IMR-90 (cell line): Measurements from ENCODE around the gene UGT2B15. TPM values are rescaled to one million over a fixed set of nuclear protein-coding genes. Genes with fewer than 3 reads are reported as not detected.

Experiments used
- ATAC-seq: fragments of 200-7000 bp; cut with Tn5 transposase; 2 replicates; pipeline ENCODE4 v1.9.1; 2020; ENCODE audit warnings: low read depth, mild to moderate bottlenecking, moderate library complexity
- BruUV-seq: library from RNA; stranded (reverse); fragments of 400-500 nt; replicated peaks from 2 replicates; lab custom pipeline; 2021; lab: Mats Ljungman, UMichigan
- CTCF ChIA-PET: fragments of 300-600 bp; formaldehyde crosslinking; extraction: SDS; loops from one replicate; lab custom pipeline; 2021; ENCODE audit warnings: antibody characterized with exemption; lab: Yijun Ruan, JAX
- POLR2A ChIA-PET: fragments of 300-600 bp; sonication (Branson Sonifier 250); formaldehyde crosslinking; loops from one replicate; lab custom pipeline; 2022; ENCODE audit warnings: antibody characterized with exemption; ENCODE audit not compliant: unreplicated experiment; lab: Charles Lee
- DNase-seq: peaks from one replicate; pipeline ENCODE4 v3.0.0; 2013
- H2AFZ ChIP-seq: replicated peaks from 2 replicates; pipeline ENCODE3; 2013; ENCODE audit warnings: low read length, mild to moderate bottlenecking; ENCODE audit not compliant: poor library complexity
- H2AK5ac ChIP-seq: 2 replicates; pipeline ENCODE4 v1.6.1; 2013; ENCODE audit warnings: low read depth, low read length, inconsistent platforms
- H2AK9ac ChIP-seq: replicated peaks from 2 replicates; pipeline ENCODE3; 2013; ENCODE audit warnings: mild to moderate bottlenecking, low read depth, low read length, moderate library complexity; ENCODE audit not compliant: poor library complexity
- H2BK120ac ChIP-seq: 2 replicates; pipeline ENCODE4 v1.6.1; 2013; ENCODE audit warnings: low read depth, low read length, inconsistent platforms
- H2BK15ac ChIP-seq: 3 replicates; pipeline ENCODE4 v1.6.1; 2013; ENCODE audit warnings: low read depth, low read length, inconsistent platforms
- H2BK20ac ChIP-seq: 2 replicates; pipeline ENCODE4 v1.6.1; 2013; ENCODE audit warnings: low read depth, mild to moderate bottlenecking, inconsistent platforms, low read length, moderate library complexity
- H2BK5ac ChIP-seq: 2 replicates; pipeline ENCODE4 v1.6.1; 2013; ENCODE audit warnings: mild to moderate bottlenecking, low read depth, low read length, inconsistent platforms; ENCODE audit not compliant: poor library complexity, severe bottlenecking
- H3K14ac ChIP-seq: replicated peaks from 2 replicates; pipeline ENCODE4 v1.6.1; 2013; ENCODE audit warnings: low read depth, low read length, inconsistent platforms
- H3K18ac ChIP-seq: 2 replicates; pipeline ENCODE4 v1.6.1; 2013; ENCODE audit warnings: low read depth, low read length, control low read depth
- H3K23ac ChIP-seq: 2 replicates; pipeline ENCODE4 v1.6.1; 2013; ENCODE audit warnings: low read depth, low read length, inconsistent platforms
- H3K27ac ChIP-seq: 2 replicates; pipeline ENCODE4 v1.5.1; 2013; ENCODE audit warnings: mild to moderate bottlenecking, control low read depth, low read length; ENCODE audit not compliant: insufficient read depth
- H3K27me3 ChIP-seq: 2 replicates; pipeline ENCODE4 v1.6.1; 2013; ENCODE audit warnings: low read length; ENCODE audit not compliant: control insufficient read depth, insufficient read depth
- H3K36me3 ChIP-seq: 2 replicates; pipeline ENCODE4 v1.6.1; 2013; ENCODE audit warnings: low read length, mixed read lengths; ENCODE audit not compliant: control insufficient read depth, insufficient read depth
- H3K4ac ChIP-seq: 2 replicates; pipeline ENCODE4 v1.6.1; 2013; ENCODE audit warnings: low read depth, low read length, inconsistent platforms
- H3K4me1 ChIP-seq: 2 replicates; pipeline ENCODE4 v1.6.1; 2013; ENCODE audit warnings: low read length, mixed read lengths; ENCODE audit not compliant: control insufficient read depth, insufficient read depth
- H3K4me2 ChIP-seq: 2 replicates; pipeline ENCODE4 v1.6.1; 2013; ENCODE audit warnings: low read depth, mild to moderate bottlenecking, control low read depth, low read length, moderate library complexity
- H3K4me3 ChIP-seq: 2 replicates; pipeline ENCODE4 v1.5.1; 2013; ENCODE audit warnings: low read depth, mild to moderate bottlenecking, control low read depth, low read length, moderate library complexity; ENCODE audit not compliant: insufficient read depth
- H3K56ac ChIP-seq: 2 replicates; pipeline ENCODE4 v1.6.1; 2013; ENCODE audit warnings: low read length, inconsistent platforms; ENCODE audit not compliant: insufficient read depth; ENCODE audit errors: extremely low read depth
- H3K79me1 ChIP-seq, 2 experiments: 2 replicates each; pipeline ENCODE4 v1.6.1; 2013; ENCODE audit warnings: low read length in 2 of 2, inconsistent platforms in 1 of 2, low read depth in 1 of 2
- H3K9ac ChIP-seq: 2 replicates; pipeline ENCODE4 v1.6.1; 2013; ENCODE audit warnings: low read depth, low read length, control low read depth
- H3K9me1 ChIP-seq: 2 replicates; pipeline ENCODE4 v1.6.1; 2013; ENCODE audit warnings: low read length, inconsistent platforms; ENCODE audit not compliant: insufficient read depth
- H3K9me3 ChIP-seq: 2 replicates; pipeline ENCODE4 v1.6.1; 2013; ENCODE audit warnings: low read length; ENCODE audit not compliant: control insufficient read depth, insufficient read depth
- H4K20me1 ChIP-seq: 2 replicates; pipeline ENCODE4 v1.6.1; 2013; ENCODE audit warnings: low read length, inconsistent platforms; ENCODE audit not compliant: insufficient read depth
- H4K5ac ChIP-seq: 2 replicates; pipeline ENCODE4 v1.6.1; 2013; ENCODE audit warnings: mild to moderate bottlenecking, low read depth, low read length, control low read depth
- H4K8ac ChIP-seq, 2 experiments: 2 replicates each; pipeline ENCODE4 v1.6.1; 2013; ENCODE audit warnings: low read depth in 2 of 2, low read length in 2 of 2, control low read depth in 1 of 2, inconsistent platforms in 1 of 2
- H4K91ac ChIP-seq: 2 replicates; pipeline ENCODE4 v1.6.1; 2013; ENCODE audit warnings: low read depth, low read length, inconsistent platforms; ENCODE audit not compliant: insufficient read depth
- BHLHE40 ChIP-seq: fragments of 150-350 bp; IDR thresholded peaks from 2 replicates; pipeline ENCODE4 v1.6.1; 2016; ENCODE audit warnings: mild to moderate bottlenecking, low read depth, low read length
- CEBPB ChIP-seq: IDR thresholded peaks from 2 replicates; pipeline ENCODE4 v1.6.1; 2012; ENCODE audit warnings: low read depth, low read length, improper control_type of control experiment
- CHD1 ChIP-seq: IDR thresholded peaks from 2 replicates; pipeline ENCODE4 v1.6.1; 2012; ENCODE audit warnings: low read depth, low read length, improper control_type of control experiment
- ELK1 ChIP-seq: fragments of 150-350 bp; IDR thresholded peaks from 2 replicates; pipeline ENCODE4 v1.6.1; 2016; ENCODE audit warnings: low read depth, mild to moderate bottlenecking, low read length, moderate library complexity, borderline replicate concordance
- MAFK ChIP-seq: IDR thresholded peaks from 2 replicates; pipeline ENCODE4 v1.6.1; 2012; ENCODE audit warnings: low read depth, low read length, improper control_type of control experiment
- MAZ ChIP-seq: IDR thresholded peaks from 2 replicates; pipeline ENCODE4 v1.6.1; 2012; ENCODE audit warnings: low read depth, mild to moderate bottlenecking, low read length, improper control_type of control experiment, moderate library complexity, borderline replicate concordance
- MXI1 ChIP-seq: IDR thresholded peaks from 2 replicates; pipeline ENCODE4 v1.6.1; 2012; ENCODE audit warnings: low read depth, mild to moderate bottlenecking, low read length, moderate library complexity, borderline replicate concordance
- POLR2A ChIP-seq: IDR thresholded peaks from 2 replicates; pipeline ENCODE4 v1.6.1; 2012; ENCODE audit warnings: mild to moderate bottlenecking, low read depth, low read length
- RAD21 ChIP-seq: IDR thresholded peaks from 2 replicates; pipeline ENCODE4 v1.6.1; 2012; ENCODE audit warnings: low read length, improper control_type of control experiment
- RCOR1 ChIP-seq: IDR thresholded peaks from 2 replicates; pipeline ENCODE4 v1.6.1; 2012; ENCODE audit warnings: mild to moderate bottlenecking, low read length, improper control_type of control experiment; ENCODE audit not compliant: insufficient replicate concordance
- RFX5 ChIP-seq: IDR thresholded peaks from 2 replicates; pipeline ENCODE4 v1.8.0; 2012; ENCODE audit warnings: low read depth, mild to moderate bottlenecking, low read length, moderate library complexity
- SMC3 ChIP-seq: fragments of 150-350 bp; IDR thresholded peaks from 2 replicates; pipeline ENCODE4 v1.6.1; 2016; ENCODE audit warnings: low read depth, mild to moderate bottlenecking, antibody characterized with exemption, low read length, moderate library complexity
- WGBS, 2 experiments: methylation state at CpG; one replicate each; pipeline versions ENCODE4 v1.1.5 to v1.1.7; 2013; ENCODE audit warnings: missing lambda C conversion rate in 2 of 2; ENCODE audit not compliant: insufficient read length in 1 of 2; ENCODE audit errors: extremely low coverage in 2 of 2; 5-methylcytosine and 5-hydroxymethylcytosine counted together
- dilution Hi-C: fragments of 300-500 bp; cut with HindIII; formaldehyde crosslinking; loops from one replicate; pipeline ENCODE4 v1.14.3; 2018; ENCODE audit warnings: low sequenced_read_pairs; ENCODE audit not compliant: unreplicated experiment
- in situ Hi-C: fragments of 300-500 bp; cut with MboI; formaldehyde crosslinking; loops from 3 replicates; pipeline ENCODE4 v1.14.3; 2019; ENCODE audit warnings: low sequenced_read_pairs, inconsistent platforms, mixed read lengths
- intact Hi-C: fragments of 100-400 bp; cut with micrococcal nuclease; formaldehyde crosslinking; loops from 2 replicates; pipeline ENCODE4 v1.10.0; 2022
- polyA plus RNA-seq, 3 experiments: library from polyadenylated mRNA; depleted of rRNA; stranded (reverse); fragments of >200 nt; gene quantifications; 2 replicates each; pipeline ENCODE4 v1.2.3, GENCODE V29; 2012; ENCODE audit warnings: low replicate concordance in 1 of 3
- total RNA-seq: library from RNA; depleted of rRNA; stranded (reverse); fragments of >200 nt; gene quantifications from 2 replicates; pipeline ENCODE4 v1.2.3, GENCODE V29; 2012
- TF ChIP-seq, protein P1 (sequence below): conservative IDR thresholded peaks from 2 replicates; pipeline ENCODE4 v1.5.1; 2012; ENCODE audit warnings: mild to moderate bottlenecking, low read depth, low read length, improper control_type of control experiment
- TF ChIP-seq, protein P2 (sequence below): fragments of 150-350 bp; IDR thresholded peaks from 2 replicates; pipeline ENCODE4 v1.6.1; 2017; ENCODE audit warnings: mild to moderate bottlenecking, antibody characterized with exemption, low read length, low read depth

Gene UGT2B15
- total and polyA plus RNA-seq, 2 of the 4 experiments (the other 2 are of a cell fraction): not detected

DNA sequence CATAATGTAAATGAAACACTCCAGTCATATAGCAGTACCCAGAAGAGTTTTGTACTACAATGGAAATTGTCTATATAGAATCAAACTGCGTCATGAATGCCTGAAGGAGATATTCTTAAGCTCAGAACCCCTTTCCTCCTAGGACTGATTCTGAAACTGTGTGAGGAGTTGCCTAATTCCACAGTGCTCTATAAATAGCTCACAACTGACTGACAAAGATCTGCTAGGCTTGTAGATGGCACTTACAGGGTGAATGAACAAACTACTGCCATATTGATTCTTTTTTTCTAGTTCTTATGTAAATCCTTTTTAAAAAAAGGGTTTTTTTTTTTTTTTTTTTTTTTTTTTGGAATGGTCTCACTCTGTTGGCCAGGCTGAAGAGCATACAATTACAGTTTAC, 64.2 kb downstream of the UGT2B15 start:
- Histone ChIP-seq H4K5ac (no peak overlapping the region), H3K4me1 (no peaks in the 10 kb centered on the region), H3K18ac (no peak overlapping the region), H2BK20ac (no peak overlapping the region), H4K91ac (no peak overlapping the region), H3K56ac (no peak overlapping the region), H3K27me3 (no peaks in the 10 kb centered on the region), H2AK9ac (no peak overlapping the region), H3K36me3 (no peaks in the 10 kb centered on the region), H2BK120ac (no peak overlapping the region), H3K9me1 (no peaks in the 10 kb centered on the region), H3K27ac (no peak overlapping the region), H3K4me2 (no peak overlapping the region), H3K14ac (no peak overlapping the region), H3K4me3 (no peak overlapping the region), H3K23ac (no peak overlapping the region), H2AK5ac (no peak overlapping the region), H3K79me1 (no peaks in the 10 kb centered on the region), H4K8ac (no peak overlapping the region), H2BK5ac (no peak overlapping the region), H2AFZ (no peak overlapping the region), H3K9ac (no peak overlapping the region), H3K9me3 (no peaks in the 10 kb centered on the region), H4K20me1 (no peaks in the 10 kb centered on the region), H2BK15ac (no peak overlapping the region), H3K4ac (no peak overlapping the region)
- in situ Hi-C loops (no loop called here), intact Hi-C loops (no loop called here), dilution Hi-C loops (no loop called here)
- CTCF ChIA-PET: no interaction called here
- ATAC-seq (no peak), DNase-seq (no peak)
- POLR2A ChIA-PET: no interaction called here
- WGBS, 2 experiments: no CpG with 5 or more reads among the region's 1 CpG
- no TSS peak for BruUV-seq
- no peak for TF ChIP-seq CEBPB
- no peak for TF ChIP-seq RFX5
- no peak for TF ChIP-seq RCOR1
- no peak for TF ChIP-seq MXI1
- TF ChIP-seq POLR2A: no peak
- TF ChIP-seq, protein P1, sequence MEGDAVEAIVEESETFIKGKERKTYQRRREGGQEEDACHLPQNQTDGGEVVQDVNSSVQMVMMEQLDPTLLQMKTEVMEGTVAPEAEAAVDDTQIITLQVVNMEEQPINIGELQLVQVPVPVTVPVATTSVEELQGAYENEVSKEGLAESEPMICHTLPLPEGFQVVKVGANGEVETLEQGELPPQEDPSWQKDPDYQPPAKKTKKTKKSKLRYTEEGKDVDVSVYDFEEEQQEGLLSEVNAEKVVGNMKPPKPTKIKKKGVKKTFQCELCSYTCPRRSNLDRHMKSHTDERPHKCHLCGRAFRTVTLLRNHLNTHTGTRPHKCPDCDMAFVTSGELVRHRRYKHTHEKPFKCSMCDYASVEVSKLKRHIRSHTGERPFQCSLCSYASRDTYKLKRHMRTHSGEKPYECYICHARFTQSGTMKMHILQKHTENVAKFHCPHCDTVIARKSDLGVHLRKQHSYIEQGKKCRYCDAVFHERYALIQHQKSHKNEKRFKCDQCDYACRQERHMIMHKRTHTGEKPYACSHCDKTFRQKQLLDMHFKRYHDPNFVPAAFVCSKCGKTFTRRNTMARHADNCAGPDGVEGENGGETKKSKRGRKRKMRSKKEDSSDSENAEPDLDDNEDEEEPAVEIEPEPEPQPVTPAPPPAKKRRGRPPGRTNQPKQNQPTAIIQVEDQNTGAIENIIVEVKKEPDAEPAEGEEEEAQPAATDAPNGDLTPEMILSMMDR: no peak
- TF ChIP-seq, protein P2, sequence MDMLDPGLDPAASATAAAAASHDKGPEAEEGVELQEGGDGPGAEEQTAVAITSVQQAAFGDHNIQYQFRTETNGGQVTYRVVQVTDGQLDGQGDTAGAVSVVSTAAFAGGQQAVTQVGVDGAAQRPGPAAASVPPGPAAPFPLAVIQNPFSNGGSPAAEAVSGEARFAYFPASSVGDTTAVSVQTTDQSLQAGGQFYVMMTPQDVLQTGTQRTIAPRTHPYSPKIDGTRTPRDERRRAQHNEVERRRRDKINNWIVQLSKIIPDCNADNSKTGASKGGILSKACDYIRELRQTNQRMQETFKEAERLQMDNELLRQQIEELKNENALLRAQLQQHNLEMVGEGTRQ: no peak
- TF ChIP-seq RAD21: no peak
- TF ChIP-seq BHLHE40: no peak
- no peak for TF ChIP-seq SMC3
- no peak for TF ChIP-seq MAZ
- TF ChIP-seq ELK1: no peak
- TF ChIP-seq MAFK: no peak
- TF ChIP-seq CHD1: no peak
